BE2C (cell line): ENCODE results near the gene BTRC.
A peak's percentile ranks its signal among the peaks of the same experiment; 100 is the strongest.
"Not testable (repeated sequence)": the region's sequence is repeated elsewhere in the genome, so short reads cannot be mapped to it uniquely, and the experiment has no call there.

Source experiments
- DNase-seq: peaks from one replicate; pipeline ENCODE4 v3.0.0-alpha.2; 2020
- H3K27me3 ChIP-seq: fragments of 250-450 bp; sonication (Bioruptor Pico); 2 replicates; pipeline ENCODE4 v1.5.1; 2020; ENCODE audit warnings: mild to moderate bottlenecking
- H3K36me3 ChIP-seq: fragments of 250-450 bp; sonication (Bioruptor Pico); 2 replicates; pipeline ENCODE4 v1.5.1; 2020; ENCODE audit warnings: mild to moderate bottlenecking
- H3K4me1 ChIP-seq: fragments of 250-450 bp; sonication (Bioruptor Pico); 2 replicates; pipeline ENCODE4 v1.5.1; 2020
- H3K4me3 ChIP-seq: 2 replicates; pipeline ENCODE4 v1.5.1; 2011; ENCODE audit warnings: low read depth, low read length
- H3K9me3 ChIP-seq: fragments of 250-450 bp; sonication (Bioruptor Pico); 2 replicates; pipeline ENCODE4 v1.5.1; 2020
- TF ChIP-seq, protein P1 (sequence below): IDR thresholded peaks from 2 replicates; pipeline ENCODE4 v1.5.1; 2012; ENCODE audit warnings: mild to moderate bottlenecking, low read depth, low read length

BTRC gene

DNA sequence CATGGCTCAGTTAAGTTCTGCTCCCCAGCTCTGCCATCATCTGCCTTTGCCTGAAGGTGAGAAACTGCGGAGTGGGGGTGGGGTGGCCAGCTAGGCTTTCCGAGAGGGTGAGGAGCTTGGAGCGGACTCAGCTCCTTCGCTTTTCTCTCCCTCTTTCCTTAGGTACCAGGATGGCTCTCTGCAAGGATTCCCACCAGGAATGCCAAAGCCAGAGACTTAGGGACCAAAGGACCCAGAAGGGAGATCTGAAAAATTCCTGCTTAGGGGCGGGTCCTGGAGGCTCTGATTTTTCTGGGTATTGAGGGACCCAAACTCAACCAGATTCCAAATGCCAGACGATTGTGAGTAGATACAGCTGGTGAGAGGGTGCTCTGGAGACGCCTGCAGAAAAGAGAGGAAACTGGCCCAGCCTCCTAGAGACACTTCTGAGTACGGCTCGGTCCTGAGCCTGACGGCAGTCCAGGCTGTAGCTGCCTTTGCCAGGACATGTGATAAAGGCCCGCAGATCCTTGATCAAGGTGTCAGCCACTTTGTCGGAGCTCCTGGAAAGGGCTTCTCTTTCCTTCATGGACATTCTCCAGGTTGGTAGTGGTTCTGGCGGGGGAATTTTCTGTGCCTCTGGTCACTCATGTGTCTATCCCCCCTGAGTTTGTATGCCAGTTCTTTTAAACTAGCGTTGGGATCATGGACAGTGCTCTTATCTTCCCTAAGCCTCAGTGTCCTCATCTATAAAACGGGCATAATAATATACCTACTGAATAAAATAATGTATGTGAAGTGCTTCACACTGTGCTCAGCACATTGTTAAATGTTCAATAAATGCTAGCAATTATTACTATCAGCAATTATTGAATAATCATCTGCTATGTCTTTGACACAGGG lies 42.5 kb upstream of the BTRC start:
- peak overlapping the region; percentile 33 for H3K4me3 ChIP-seq
- H3K4me1 ChIP-seq: no peaks in the 10 kb centered on the region; the same call in 1 of the 2 replicates
- TF ChIP-seq, protein P1, sequence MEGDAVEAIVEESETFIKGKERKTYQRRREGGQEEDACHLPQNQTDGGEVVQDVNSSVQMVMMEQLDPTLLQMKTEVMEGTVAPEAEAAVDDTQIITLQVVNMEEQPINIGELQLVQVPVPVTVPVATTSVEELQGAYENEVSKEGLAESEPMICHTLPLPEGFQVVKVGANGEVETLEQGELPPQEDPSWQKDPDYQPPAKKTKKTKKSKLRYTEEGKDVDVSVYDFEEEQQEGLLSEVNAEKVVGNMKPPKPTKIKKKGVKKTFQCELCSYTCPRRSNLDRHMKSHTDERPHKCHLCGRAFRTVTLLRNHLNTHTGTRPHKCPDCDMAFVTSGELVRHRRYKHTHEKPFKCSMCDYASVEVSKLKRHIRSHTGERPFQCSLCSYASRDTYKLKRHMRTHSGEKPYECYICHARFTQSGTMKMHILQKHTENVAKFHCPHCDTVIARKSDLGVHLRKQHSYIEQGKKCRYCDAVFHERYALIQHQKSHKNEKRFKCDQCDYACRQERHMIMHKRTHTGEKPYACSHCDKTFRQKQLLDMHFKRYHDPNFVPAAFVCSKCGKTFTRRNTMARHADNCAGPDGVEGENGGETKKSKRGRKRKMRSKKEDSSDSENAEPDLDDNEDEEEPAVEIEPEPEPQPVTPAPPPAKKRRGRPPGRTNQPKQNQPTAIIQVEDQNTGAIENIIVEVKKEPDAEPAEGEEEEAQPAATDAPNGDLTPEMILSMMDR: no peak
- no peak for DNase-seq
- no peaks in the 10 kb centered on the region for H3K9me3 ChIP-seq
- H3K27me3 ChIP-seq: no peaks in the 10 kb centered on the region
- no peaks in the 10 kb centered on the region for H3K36me3 ChIP-seq

DNA sequence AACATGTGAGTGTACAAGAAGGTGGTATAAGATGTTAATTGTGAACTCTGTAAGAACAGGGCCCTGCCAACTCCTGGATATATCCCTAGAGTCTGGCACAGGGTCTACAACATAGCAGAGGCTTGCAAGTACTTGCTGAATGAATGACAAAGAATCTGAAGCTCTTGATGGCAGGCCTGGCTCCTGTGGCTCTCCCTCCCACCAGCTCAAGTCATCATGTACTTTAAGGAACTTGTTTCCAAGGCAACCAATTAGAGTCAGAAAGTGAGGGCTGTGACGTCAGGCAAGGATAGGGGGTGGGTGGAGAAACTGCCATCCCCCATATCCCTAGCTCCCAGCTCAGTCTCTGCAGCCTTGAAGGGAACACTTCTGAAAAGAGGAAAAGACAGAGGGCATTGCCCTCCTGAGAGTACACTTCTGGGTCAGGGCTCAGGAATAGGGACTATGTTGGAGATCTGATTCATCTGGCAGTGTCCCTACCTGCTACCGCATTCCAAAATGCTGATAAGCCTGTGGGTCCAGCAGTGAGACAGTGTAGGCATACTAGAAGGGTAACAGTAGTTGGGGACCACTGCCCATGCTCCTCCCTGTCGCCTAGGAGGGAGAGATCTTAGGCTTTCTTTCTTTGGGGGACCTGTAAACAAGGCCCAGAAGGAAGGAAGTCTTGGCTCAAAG lies 34.6 kb upstream of the BTRC start:
- H3K9me3 ChIP-seq: no peaks in the 10 kb centered on the region
- H3K4me1 ChIP-seq: no peaks in the 10 kb centered on the region
- no peaks in the 10 kb centered on the region for H3K36me3 ChIP-seq
- TF ChIP-seq, protein P1: no peak
- no peaks in the 10 kb centered on the region for H3K27me3 ChIP-seq
- no peak for DNase-seq
- no peak overlapping the region for H3K4me3 ChIP-seq

DNA sequence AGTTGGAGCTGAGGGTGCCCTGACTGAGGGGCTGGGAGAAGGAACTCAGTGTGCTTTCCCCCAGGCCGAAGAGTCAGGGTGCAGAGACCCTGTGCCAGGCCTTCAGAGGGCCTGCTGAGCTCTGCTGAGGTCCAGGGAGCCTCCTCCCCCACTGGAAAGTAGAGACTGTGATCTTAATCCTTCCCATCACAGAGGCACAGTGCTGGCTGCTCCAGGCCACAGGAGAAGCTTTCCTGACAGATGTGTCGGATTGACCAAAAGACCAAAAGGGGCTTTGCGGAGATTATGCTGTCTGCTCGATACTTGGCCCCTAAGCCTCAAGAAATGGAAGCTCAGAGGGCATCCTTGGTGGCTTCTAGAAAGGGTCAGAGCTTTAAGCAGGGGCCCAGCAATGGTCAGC lies 32.9 kb upstream of the BTRC start:
- DNase-seq: no peak
- Histone ChIP-seq H3K9me3 (no peaks in the 10 kb centered on the region), H3K4me3 (no peak overlapping the region), H3K27me3 (no peaks in the 10 kb centered on the region), H3K36me3 (no peaks in the 10 kb centered on the region), H3K4me1 (no peaks in the 10 kb centered on the region; the same call in 1 of the 2 replicates)
- TF ChIP-seq, protein P1: no peak

DNA sequence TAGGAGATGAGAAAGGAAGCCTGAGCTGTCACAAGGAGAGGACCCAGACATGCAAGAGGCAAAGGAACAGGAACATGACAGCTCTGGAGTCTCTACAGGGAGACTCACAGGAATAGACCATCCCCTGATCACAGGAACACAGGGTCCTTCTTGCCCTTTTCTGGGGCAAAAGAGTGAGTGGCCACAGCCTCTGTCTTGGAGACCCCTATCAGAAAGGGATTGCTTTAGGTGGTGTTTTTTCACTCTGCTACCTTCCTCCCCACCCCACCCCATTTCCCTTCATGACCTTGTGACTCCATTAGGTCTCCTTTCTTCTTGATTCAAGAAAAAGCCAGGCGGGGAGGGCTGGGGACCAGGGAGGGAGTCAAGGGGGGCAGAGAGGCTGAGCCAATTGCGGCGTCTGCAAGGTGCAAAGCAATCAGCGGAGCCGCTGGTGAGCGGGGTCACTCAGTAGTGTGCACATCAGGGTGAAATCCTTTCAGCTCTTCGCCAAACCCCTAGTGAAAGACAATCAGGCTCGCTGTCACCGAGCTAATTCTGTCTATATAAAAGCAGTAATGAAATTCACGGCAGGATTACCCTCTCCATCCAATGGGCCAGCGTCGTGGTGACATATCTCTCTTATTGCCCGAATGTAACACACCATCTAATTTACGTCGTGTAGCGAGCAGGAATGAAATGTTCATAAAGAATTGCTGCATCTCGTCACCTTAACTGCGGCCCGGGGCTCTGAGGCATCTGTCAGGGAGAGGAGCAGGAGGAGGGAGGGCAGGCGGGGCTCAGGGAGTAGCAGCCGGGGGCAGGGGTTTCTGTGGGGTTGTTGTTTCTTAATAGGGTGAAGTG lies 31.5 kb upstream of the BTRC start:
- peak; percentile 22 for DNase-seq
- no peaks in the 10 kb centered on the region for H3K36me3 ChIP-seq
- no peaks in the 10 kb centered on the region for H3K9me3 ChIP-seq
- no peak overlapping the region for H3K4me3 ChIP-seq
- TF ChIP-seq, protein P1: no peak
- no peaks in the 10 kb centered on the region for H3K27me3 ChIP-seq
- H3K4me1 ChIP-seq: no peaks in the 10 kb centered on the region; the same call in 1 of the 2 replicates

DNA sequence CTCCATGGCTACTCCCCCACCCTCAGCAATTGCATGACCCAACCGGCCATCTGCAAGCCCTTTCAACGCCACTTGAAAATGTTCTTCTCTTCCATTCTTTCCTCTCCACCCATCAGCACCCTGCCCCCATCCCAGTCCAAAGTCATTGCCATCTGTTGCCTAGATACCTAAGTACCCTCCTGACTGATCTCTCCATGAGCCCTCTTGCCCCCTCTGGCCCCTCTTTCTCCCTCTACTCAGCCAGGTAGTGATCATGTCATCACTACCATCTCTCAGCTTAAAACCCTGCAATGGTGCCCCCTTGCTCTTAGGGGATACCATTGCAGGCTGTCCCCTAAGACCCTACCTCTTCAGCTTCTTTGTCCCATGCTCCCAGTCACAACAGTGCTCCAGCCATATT lies 30.5 kb upstream of the BTRC start:
- H3K4me1 ChIP-seq: no peaks in the 10 kb centered on the region; the same call in 1 of the 2 replicates
- H3K4me3 ChIP-seq: no peak overlapping the region
- TF ChIP-seq, protein P1: no peak
- DNase-seq: no peak
- no peaks in the 10 kb centered on the region for H3K36me3 ChIP-seq
- H3K9me3 ChIP-seq: no peaks in the 10 kb centered on the region
- H3K27me3 ChIP-seq: no peaks in the 10 kb centered on the region

DNA sequence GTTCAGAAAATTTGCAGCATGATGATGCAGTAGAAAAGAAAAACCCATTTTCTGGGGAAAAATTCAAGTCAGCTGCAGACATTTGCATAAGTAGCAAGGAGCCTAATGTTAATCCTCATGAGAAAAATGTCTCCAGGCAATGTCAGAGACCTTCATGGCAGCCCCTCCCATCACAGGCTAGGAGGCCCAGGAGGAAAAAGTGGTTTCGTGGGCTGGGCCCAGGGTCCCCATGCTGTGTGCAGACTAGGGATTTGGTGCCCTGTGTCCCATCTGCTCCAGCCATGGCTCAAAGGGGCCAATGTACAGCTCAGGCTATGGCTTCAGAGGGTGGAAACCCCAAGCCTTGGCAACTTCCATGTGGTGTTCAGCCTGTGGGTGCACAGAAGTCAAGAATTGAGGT lies 26.5 kb upstream of the BTRC start:
- H3K4me3 ChIP-seq, DNase-seq, H3K36me3 ChIP-seq, H3K27me3 ChIP-seq, H3K4me1 ChIP-seq, H3K9me3 ChIP-seq: not testable (repeated sequence)
